ENCODE data around the gene PRUNE2. TPM values are rescaled to one million over a fixed set of nuclear protein-coding genes. Genes with fewer than 3 reads are reported as not detected.

The PRUNE2 gene
- total RNA-seq, 1 donor: 14.7 TPM

DNA sequence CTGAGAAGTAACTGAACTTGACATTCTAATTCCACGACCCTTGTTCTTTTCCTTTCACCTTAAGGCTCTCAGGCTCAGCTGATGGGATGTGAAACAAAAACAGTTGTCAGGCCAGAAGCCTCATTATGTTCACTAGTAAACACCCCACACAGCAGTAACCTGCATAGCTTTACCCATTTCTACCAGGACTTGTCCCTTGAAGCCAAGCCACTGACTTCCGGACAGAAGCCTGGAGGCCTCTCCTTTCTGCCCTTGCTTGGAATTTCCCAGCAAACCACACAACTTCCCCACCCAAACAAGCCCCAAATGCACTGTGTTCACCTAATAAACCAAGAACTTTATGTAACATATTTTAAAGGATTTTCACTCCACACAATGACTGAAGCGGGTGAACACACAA is 19.6 kb downstream of the PRUNE2 start:
- TF ChIP-seq, protein P1, sequence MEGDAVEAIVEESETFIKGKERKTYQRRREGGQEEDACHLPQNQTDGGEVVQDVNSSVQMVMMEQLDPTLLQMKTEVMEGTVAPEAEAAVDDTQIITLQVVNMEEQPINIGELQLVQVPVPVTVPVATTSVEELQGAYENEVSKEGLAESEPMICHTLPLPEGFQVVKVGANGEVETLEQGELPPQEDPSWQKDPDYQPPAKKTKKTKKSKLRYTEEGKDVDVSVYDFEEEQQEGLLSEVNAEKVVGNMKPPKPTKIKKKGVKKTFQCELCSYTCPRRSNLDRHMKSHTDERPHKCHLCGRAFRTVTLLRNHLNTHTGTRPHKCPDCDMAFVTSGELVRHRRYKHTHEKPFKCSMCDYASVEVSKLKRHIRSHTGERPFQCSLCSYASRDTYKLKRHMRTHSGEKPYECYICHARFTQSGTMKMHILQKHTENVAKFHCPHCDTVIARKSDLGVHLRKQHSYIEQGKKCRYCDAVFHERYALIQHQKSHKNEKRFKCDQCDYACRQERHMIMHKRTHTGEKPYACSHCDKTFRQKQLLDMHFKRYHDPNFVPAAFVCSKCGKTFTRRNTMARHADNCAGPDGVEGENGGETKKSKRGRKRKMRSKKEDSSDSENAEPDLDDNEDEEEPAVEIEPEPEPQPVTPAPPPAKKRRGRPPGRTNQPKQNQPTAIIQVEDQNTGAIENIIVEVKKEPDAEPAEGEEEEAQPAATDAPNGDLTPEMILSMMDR (IDR thresholded peaks at IDR 0.05; ENCODE audit: insufficient read depth, low read length): no peak
- no peak for DNase-seq (ENCODE audit: low read depth)

DNA sequence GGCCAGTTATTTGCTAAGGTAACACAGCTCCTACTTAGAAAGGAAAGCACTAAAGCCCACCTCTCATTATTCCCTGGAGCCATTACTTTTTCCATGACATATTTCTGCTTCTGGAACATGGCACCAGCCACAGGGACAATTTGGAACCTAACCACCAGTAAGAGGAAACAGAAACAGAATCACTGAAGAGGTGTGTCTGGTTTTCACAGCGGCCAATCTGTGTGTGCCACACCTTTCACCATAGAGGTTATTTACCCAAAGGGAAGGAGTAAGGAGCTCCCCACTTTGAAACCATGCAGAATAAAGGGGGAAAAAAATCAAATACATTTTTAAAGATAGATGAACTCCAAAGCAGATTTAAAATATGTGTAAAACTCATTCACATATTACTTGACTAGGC is 21.1 kb downstream of the PRUNE2 start:
- no peak overlapping the region for H3K4me3 ChIP-seq (ENCODE audit: low read depth, low read length)
- no peak for DNase-seq (ENCODE audit: low read depth)
- TF ChIP-seq, protein P1 (IDR thresholded peaks at IDR 0.05; ENCODE audit: insufficient read depth, low read length): no peak

More for the DNA sequence above, 19.6 kb downstream of the PRUNE2 start:
- H3K4me3 ChIP-seq (ENCODE audit: low read depth, low read length): no peak overlapping the region

DNA sequence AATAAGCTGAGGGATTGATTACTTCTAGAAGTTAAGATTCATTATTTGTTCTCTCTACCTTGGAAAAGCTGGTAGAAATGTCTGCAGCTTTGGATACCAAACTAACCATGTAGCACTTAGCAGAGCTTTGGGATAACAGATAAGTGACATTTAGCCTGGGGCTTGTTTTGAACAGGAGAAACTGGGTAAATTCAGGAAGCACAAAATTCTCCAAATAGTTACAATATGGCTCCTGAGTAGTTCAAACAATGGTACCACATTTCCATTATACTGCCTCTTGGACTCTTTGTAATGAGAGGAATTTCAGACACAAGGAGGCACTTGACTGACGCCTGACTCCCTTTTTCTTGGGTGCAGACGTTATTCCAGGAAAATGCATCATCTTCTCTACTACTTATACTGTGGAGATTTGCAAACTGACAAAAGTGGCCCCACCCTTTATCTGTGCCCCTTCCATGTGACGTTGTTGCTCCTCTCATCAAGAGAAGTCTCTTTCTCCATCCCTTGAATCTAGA is 22.5 kb downstream of the PRUNE2 start:
- DNase-seq (ENCODE audit: low read depth): no peak
- H3K4me3 ChIP-seq (ENCODE audit: low read depth, low read length): no peak overlapping the region
- TF ChIP-seq, protein P1 (IDR thresholded peaks at IDR 0.05; ENCODE audit: insufficient read depth, low read length): no peak

DNA sequence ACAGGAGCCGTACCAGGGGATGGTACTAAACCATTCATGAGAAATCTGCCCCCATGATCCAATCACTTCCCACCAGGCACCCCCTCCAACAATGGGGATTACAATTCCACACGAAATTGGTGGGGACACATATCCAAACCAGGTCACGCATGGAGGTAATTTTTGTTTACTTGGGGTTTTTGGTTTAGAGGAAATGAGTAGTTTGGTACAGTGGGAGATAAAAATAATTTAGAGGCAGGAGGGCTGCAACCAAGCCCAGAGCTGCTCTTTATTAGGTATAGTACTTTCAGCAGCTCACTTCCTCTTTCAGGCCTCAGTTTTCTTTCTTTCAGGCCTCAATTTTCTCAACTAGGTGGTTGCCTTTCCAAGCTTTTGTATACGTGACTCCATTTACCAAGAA is 23.2 kb downstream of the PRUNE2 start:
- DNase-seq (ENCODE audit: low read depth): no peak
- H3K4me3 ChIP-seq (ENCODE audit: low read depth, low read length): no peak overlapping the region
- TF ChIP-seq, protein P1 (IDR thresholded peaks at IDR 0.05; ENCODE audit: insufficient read depth, low read length): no peak

DNA sequence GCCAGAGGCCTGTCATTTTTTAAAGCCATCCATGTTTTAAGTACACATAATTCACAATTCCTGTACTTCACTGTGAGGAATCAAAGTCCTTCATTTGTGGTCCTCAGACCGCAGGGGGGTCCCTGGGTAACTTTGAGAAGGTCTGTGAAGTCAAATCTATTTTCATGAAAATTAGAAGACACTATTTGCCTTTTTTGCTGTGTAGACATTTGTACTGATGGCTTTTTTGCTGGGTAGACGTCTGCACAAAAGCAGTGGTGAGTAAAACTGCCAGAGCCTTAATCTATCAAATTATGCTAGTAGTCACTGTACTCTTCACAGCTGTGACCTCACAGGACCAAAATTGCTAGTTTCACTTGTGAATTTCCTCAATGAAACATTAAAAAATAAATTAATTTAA is 25.7 kb downstream of the PRUNE2 start:
- H3K4me3 ChIP-seq (ENCODE audit: low read depth, low read length): no peak overlapping the region
- TF ChIP-seq, protein P1 (IDR thresholded peaks at IDR 0.05; ENCODE audit: insufficient read depth, low read length): no peak
- no peak for DNase-seq (ENCODE audit: low read depth)

DNA sequence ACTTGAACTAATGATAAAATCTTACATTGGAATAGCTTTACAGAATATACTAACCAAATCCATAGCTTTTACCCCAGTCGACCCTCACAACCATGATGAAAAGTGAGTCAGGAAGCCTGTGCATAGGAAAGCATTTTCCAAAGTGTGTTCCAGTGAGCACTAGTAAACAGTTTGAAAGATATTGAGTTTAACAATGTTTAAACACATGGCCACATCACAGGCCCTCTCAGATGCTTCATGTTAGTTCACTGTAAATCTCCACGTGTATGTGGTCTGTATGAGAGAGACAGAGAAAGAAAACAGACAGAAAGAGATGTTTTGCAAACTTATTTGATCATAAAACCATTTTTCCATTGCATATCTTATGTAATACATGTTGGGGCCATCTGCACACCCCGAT is 27.0 kb downstream of the PRUNE2 start:
- TF ChIP-seq, protein P1 (IDR thresholded peaks at IDR 0.05; ENCODE audit: insufficient read depth, low read length): no peak
- no peak overlapping the region for H3K4me3 ChIP-seq (ENCODE audit: low read depth, low read length)
- no peak for DNase-seq (ENCODE audit: low read depth)

DNA sequence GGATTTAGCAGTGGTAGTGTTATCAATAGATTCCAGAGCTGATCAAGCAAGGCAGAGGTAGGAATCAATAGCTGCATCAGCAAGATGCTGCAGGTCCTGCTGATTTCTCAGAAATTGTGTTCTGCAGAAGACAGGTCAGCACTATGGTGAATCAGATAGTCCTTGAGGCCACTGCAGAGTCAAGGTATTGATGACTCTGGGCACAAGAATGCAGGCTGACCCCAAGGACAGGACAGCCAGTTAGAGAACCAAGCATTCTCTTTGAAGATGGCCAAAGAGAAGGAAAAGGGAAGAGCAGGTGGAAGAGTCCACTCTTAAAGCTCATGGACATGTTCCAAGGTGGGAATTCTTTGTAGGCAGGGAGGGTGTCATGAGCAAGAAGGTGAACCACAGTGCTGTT is 28.0 kb downstream of the PRUNE2 start:
- no peak overlapping the region for H3K4me3 ChIP-seq (ENCODE audit: low read depth, low read length)
- DNase-seq (ENCODE audit: low read depth): no peak
- TF ChIP-seq, protein P1 (IDR thresholded peaks at IDR 0.05; ENCODE audit: insufficient read depth, low read length): no peak

Data from fibroblast of the aortic adventitia (primary cell).